Measurements from ENCODE around the gene ANHX. TPM values are rescaled to one million over a fixed set of nuclear protein-coding genes. Genes with fewer than 3 reads are reported as not detected.

The ANHX gene
- total RNA-seq, 1 experiment from 2014 or later: not detected

DNA sequence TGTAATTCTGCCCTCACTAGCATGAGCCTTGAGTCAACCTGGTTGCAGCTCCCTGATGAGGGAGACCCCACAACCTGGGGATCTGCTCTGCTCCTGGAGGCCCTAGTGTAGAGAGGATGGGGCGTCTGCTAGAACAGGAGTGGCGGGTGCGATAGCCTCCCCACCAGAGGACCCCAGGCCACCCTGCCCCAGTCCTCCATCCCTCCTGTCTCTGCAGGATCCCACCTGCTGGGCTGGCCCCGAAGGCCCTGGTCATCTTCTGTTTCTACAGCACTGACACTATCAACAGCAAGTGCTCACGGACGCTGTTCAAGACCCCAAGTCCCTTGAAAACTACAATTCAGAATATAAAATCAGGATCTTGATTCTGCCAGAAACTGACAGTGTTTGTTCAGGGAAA, 15.2 kb downstream of the ANHX start:
- Mint-ChIP-seq H3K4me3 (ENCODE audit: unreplicated experiment) (no peak overlapping the region), H3K4me1 (ENCODE audit: insufficient read depth, unreplicated experiment) (no peaks in the 10 kb centered on the region), H3K27ac (ENCODE audit: low read depth, unreplicated experiment) (no peak overlapping the region), H3K9me3 (ENCODE audit: unreplicated experiment) (peaks cover 44% of the 10 kb centered on the region), H3K36me3 (ENCODE audit: insufficient read depth, unreplicated experiment) (no peaks in the 10 kb centered on the region), H3K27me3 (ENCODE audit: insufficient read depth, unreplicated experiment) (no peaks in the 10 kb centered on the region)
- POLR2A ChIA-PET: no interaction called here
- DNase-seq (ENCODE audit: unreplicated experiment): no peak
- BruUV-seq (replicated peaks): no TSS peak
- intact Hi-C loops (cut with micrococcal nuclease): no loop called here
- TF ChIP-seq, protein P1, sequence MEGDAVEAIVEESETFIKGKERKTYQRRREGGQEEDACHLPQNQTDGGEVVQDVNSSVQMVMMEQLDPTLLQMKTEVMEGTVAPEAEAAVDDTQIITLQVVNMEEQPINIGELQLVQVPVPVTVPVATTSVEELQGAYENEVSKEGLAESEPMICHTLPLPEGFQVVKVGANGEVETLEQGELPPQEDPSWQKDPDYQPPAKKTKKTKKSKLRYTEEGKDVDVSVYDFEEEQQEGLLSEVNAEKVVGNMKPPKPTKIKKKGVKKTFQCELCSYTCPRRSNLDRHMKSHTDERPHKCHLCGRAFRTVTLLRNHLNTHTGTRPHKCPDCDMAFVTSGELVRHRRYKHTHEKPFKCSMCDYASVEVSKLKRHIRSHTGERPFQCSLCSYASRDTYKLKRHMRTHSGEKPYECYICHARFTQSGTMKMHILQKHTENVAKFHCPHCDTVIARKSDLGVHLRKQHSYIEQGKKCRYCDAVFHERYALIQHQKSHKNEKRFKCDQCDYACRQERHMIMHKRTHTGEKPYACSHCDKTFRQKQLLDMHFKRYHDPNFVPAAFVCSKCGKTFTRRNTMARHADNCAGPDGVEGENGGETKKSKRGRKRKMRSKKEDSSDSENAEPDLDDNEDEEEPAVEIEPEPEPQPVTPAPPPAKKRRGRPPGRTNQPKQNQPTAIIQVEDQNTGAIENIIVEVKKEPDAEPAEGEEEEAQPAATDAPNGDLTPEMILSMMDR (IDR thresholded peaks at IDR 0.05; ENCODE audit: unreplicated experiment): no peak
- CTCF ChIA-PET: no interaction called here

DNA sequence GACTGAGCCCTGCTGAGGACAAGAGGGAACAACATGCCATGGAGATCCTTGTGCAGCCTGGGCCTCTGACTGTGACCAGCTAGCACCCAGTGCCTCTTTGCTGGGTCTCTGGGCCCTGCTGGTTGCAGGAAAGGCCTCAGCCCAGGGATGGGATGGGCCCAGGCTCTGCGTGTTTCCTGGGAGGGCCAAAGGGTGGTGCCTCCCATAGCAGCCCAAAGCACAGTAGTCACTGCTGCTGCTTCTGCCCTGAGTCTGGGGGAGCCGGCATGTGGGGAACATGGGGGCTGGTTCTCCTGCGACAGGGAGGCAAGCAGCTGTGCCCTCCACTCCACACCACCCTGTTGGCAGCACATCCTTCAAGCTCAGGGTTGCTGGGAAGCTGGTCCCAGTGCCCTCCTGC, 18.5 kb downstream of the ANHX start:
- peaks cover 47% of the 10 kb centered on the region for H3K9me3 Mint-ChIP-seq (ENCODE audit: unreplicated experiment)
- no peak overlapping the region for H3K4me3 Mint-ChIP-seq (ENCODE audit: unreplicated experiment)
- H3K27me3 Mint-ChIP-seq (ENCODE audit: insufficient read depth, unreplicated experiment): no peaks in the 10 kb centered on the region
- TF ChIP-seq, protein P1 (IDR thresholded peaks at IDR 0.05; ENCODE audit: unreplicated experiment): no peak
- no peak for DNase-seq (ENCODE audit: unreplicated experiment)
- BruUV-seq (replicated peaks): no TSS peak
- H3K4me1 Mint-ChIP-seq (ENCODE audit: insufficient read depth, unreplicated experiment): no peaks in the 10 kb centered on the region
- intact Hi-C loops (cut with micrococcal nuclease): no loop called here
- ChIA-PET CTCF (no interaction called here), POLR2A (interaction anchor here (0.6 kb wide), 1 partner anchor 8 kb away, joined by 3 read pairs; no protein-coding TSS in a partner anchor)
- no peaks in the 10 kb centered on the region for H3K36me3 Mint-ChIP-seq (ENCODE audit: insufficient read depth, unreplicated experiment)
- no peak overlapping the region for H3K27ac Mint-ChIP-seq (ENCODE audit: low read depth, unreplicated experiment)

DNA sequence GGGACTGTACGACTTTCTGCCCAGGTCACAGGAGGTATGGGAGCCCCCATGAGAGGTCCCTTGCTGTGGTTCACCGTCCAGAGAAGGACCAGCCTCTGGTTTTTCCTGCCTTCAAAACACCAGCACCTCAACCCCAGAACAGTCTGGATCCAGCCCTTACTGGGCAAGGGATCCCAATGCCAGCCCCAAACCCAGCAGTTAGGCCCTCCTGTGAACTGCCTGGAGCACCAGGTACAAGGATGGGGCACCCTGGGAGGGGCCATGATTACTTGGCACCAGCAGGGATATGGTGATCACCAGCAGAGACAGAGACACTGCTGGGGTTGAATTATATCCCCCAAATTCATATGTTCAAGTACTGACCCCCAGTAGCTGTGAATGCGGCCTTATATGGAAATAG, 20.0 kb downstream of the ANHX start:
- intact Hi-C loops (cut with micrococcal nuclease): no loop called here
- Mint-ChIP-seq H3K4me3 (ENCODE audit: unreplicated experiment) (no peak overlapping the region), H3K36me3 (ENCODE audit: insufficient read depth, unreplicated experiment) (no peaks in the 10 kb centered on the region), H3K4me1 (ENCODE audit: insufficient read depth, unreplicated experiment) (no peaks in the 10 kb centered on the region), H3K9me3 (ENCODE audit: unreplicated experiment) (peaks cover 47% of the 10 kb centered on the region), H3K27ac (ENCODE audit: low read depth, unreplicated experiment) (no peak overlapping the region), H3K27me3 (ENCODE audit: insufficient read depth, unreplicated experiment) (no peaks in the 10 kb centered on the region)
- ChIA-PET POLR2A (no interaction called here), CTCF (interaction anchor here (0.6 kb wide), 1 partner anchor 27 kb away, joined by 3 read pairs; no protein-coding TSS in a partner anchor)
- TF ChIP-seq, protein P1 (IDR thresholded peaks at IDR 0.05; ENCODE audit: unreplicated experiment): no peak
- no peak for DNase-seq (ENCODE audit: unreplicated experiment)
- BruUV-seq (replicated peaks): no TSS peak

DNA sequence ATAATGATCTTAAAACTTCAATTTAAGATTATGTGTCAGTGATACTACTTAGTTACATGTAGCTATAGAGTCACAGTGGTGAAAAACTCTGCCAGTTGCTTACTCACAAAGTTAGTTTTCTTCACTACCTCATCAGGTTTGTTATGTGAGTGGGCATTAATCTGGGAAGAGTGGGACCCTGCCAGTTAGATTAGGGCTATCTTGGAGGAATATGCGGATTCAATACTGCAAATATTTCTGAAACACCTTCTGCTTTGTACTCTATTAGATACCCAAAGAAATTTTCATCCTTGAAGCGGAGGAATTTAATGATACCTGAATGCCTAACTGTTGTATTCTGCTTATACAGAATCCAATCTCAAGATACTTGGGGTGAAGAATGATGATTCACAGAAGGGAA, 29.3 kb downstream of the ANHX start:
- no peak for DNase-seq (ENCODE audit: unreplicated experiment)
- no peak overlapping the region for H3K4me3 Mint-ChIP-seq (ENCODE audit: unreplicated experiment)
- TF ChIP-seq, protein P1 (IDR thresholded peaks at IDR 0.05; ENCODE audit: unreplicated experiment): no peak
- no TSS peak for BruUV-seq (replicated peaks)
- no peaks in the 10 kb centered on the region for H3K27me3 Mint-ChIP-seq (ENCODE audit: insufficient read depth, unreplicated experiment)
- peaks cover 33% of the 10 kb centered on the region for H3K36me3 Mint-ChIP-seq (ENCODE audit: insufficient read depth, unreplicated experiment)
- ChIA-PET POLR2A (no interaction called here), CTCF (interaction anchor here (0.8 kb wide), 1 partner anchor 25 kb away, joined by 3 read pairs; no protein-coding TSS in a partner anchor)
- H3K4me1 Mint-ChIP-seq (ENCODE audit: insufficient read depth, unreplicated experiment): no peaks in the 10 kb centered on the region
- H3K9me3 Mint-ChIP-seq (ENCODE audit: unreplicated experiment): peaks cover 8% of the 10 kb centered on the region
- intact Hi-C loops (cut with micrococcal nuclease): no loop called here
- H3K27ac Mint-ChIP-seq (ENCODE audit: low read depth, unreplicated experiment): no peak overlapping the region
